Loucy (cell line): ENCODE data around the gene SETBP1.

Source experiments
- CTCF ChIP-seq: fragments of 200-600 bp; sonication (generic); conservative IDR thresholded peaks from 2 replicates; pipeline ENCODE4 v1.5.1; 2014; ENCODE audit warnings: mild to moderate bottlenecking, antibody characterized with exemption, low read length
- EZH2phosphoT487 ChIP-seq: fragments of 200-600 bp; IDR thresholded peaks from 2 replicates; pipeline ENCODE4 v1.6.1; 2018; ENCODE audit warnings: antibody characterized with exemption, mild to moderate bottlenecking, moderate library complexity, borderline replicate concordance

GRCh38 chr18:44816477-44816876 lies 135.8 kb downstream of the SETBP1 start:
- TF ChIP-seq CTCF = no peak
- no peak for TF ChIP-seq EZH2phosphoT487
